HepG2 (cell line): ENCODE results near the gene RPS28. TPM values are rescaled to one million over a fixed set of nuclear protein-coding genes. Genes with fewer than 3 reads are reported as not detected.

Source experiments
- BORCS8-MEF2B ChIP-seq: sonication (generic); formaldehyde crosslinking; IDR thresholded peaks from 2 replicates; pipeline ENCODE4 v1.8.0; 2022; ENCODE audit warnings: mild to moderate bottlenecking, missing genetic modification reagents
- GPN1 ChIP-seq: sonication (generic); formaldehyde crosslinking; IDR thresholded peaks from 2 replicates; pipeline ENCODE4 v1.5.1; 2020; ENCODE audit warnings: missing genetic modification reagents, borderline replicate concordance
- IKZF4 ChIP-seq: sonication (generic); formaldehyde crosslinking; IDR thresholded peaks from 2 replicates; pipeline ENCODE4 v1.5.1; 2020; ENCODE audit warnings: borderline replicate concordance, mild to moderate bottlenecking, low read depth, missing genetic modification reagents; ENCODE audit errors: not compliant biosample characterization
- IRX3 ChIP-seq: sonication (generic); formaldehyde crosslinking; IDR thresholded peaks from 2 replicates; pipeline ENCODE4 v1.8.1; 2023; ENCODE audit warnings: mild to moderate bottlenecking, low read depth, missing genetic modification reagents, borderline replicate concordance
- NFATC3 ChIP-seq: sonication (generic); formaldehyde crosslinking; IDR thresholded peaks from 2 replicates; pipeline ENCODE4 v1.5.1; 2020; ENCODE audit warnings: mild to moderate bottlenecking, missing genetic modification reagents
- NR0B2 ChIP-seq: sonication (generic); formaldehyde crosslinking; IDR thresholded peaks from 2 replicates; pipeline ENCODE4 v1.4.0; 2020; ENCODE audit warnings: mild to moderate bottlenecking, missing genetic modification reagents
- RARA ChIP-seq: IDR thresholded peaks from 2 replicates; pipeline ENCODE4 v1.6.1; 2016; ENCODE audit warnings: missing genetic modification reagents, missing compliant biosample characterization
- RNF219 ChIP-seq: sonication (generic); formaldehyde crosslinking; IDR thresholded peaks from 2 replicates; pipeline ENCODE4 v1.5.0; 2020; ENCODE audit warnings: mild to moderate bottlenecking, missing genetic modification reagents
- SALL1 ChIP-seq: sonication (generic); formaldehyde crosslinking; IDR thresholded peaks from 2 replicates; pipeline ENCODE4 v1.8.0; 2022; ENCODE audit warnings: mild to moderate bottlenecking, missing genetic modification reagents
- SRSF1 ChIP-seq: fragments of 200-400 bp; formaldehyde crosslinking; optimal IDR thresholded peaks from 2 replicates; pipeline ENCODE3; 2017; ENCODE audit warnings: mild to moderate bottlenecking, low read depth, low read length, moderate library complexity
- TFAP4 ChIP-seq: sonication (generic); IDR thresholded peaks from 2 replicates; pipeline ENCODE4 v1.6.1; 2016; ENCODE audit warnings: low read depth, borderline replicate concordance
- TOPORS ChIP-seq: sonication (generic); formaldehyde crosslinking; IDR thresholded peaks from 2 replicates; pipeline ENCODE4 v1.8.0; 2023; ENCODE audit warnings: mild to moderate bottlenecking, missing genetic modification reagents
- ZBTB3 ChIP-seq: sonication (generic); formaldehyde crosslinking; IDR thresholded peaks from 2 replicates; pipeline ENCODE4 v1.4.0; 2020; ENCODE audit warnings: low read depth, mild to moderate bottlenecking, moderate library complexity, missing genetic modification reagents, borderline replicate concordance
- ZBTB33 ChIP-seq: sonication (generic); formaldehyde crosslinking; IDR thresholded peaks from 2 replicates; pipeline ENCODE4 v1.4.0; 2020; ENCODE audit warnings: missing genetic modification reagents
- ZBTB34 ChIP-seq: sonication (generic); formaldehyde crosslinking; IDR thresholded peaks from 2 replicates; pipeline ENCODE4 v1.8.0; 2022; ENCODE audit warnings: mild to moderate bottlenecking, missing genetic modification reagents
- ZKSCAN1 ChIP-seq: fragments of 150-350 bp; IDR thresholded peaks from 2 replicates; pipeline ENCODE4 v1.6.1; 2014; ENCODE audit warnings: low read length
- ZNF264 ChIP-seq: sonication (generic); formaldehyde crosslinking; IDR thresholded peaks from 2 replicates; pipeline ENCODE4 v1.4.0; 2020; ENCODE audit warnings: missing genetic modification reagents
- ZNF343 ChIP-seq: sonication (generic); formaldehyde crosslinking; IDR thresholded peaks from 2 replicates; pipeline ENCODE4 v1.4.0; 2020; ENCODE audit warnings: mild to moderate bottlenecking, missing genetic modification reagents
- ZNF550 ChIP-seq: sonication (generic); formaldehyde crosslinking; IDR thresholded peaks from 2 replicates; pipeline ENCODE4 v1.4.0; 2020; ENCODE audit warnings: mild to moderate bottlenecking, missing genetic modification reagents, borderline replicate concordance
- ZNF616 ChIP-seq: sonication (generic); formaldehyde crosslinking; IDR thresholded peaks from 2 replicates; pipeline ENCODE4 v1.5.0; 2020; ENCODE audit warnings: low read depth, mild to moderate bottlenecking, missing genetic modification reagents
- ZNF773 ChIP-seq: sonication (generic); formaldehyde crosslinking; IDR thresholded peaks from 2 replicates; pipeline ENCODE4 v1.4.0; 2020; ENCODE audit warnings: missing genetic modification reagents, borderline replicate concordance
- polyA plus RNA-seq, 8 experiments: library from polyadenylated mRNA; depleted of rRNA in 3 of 8; stranded (reverse) in 7 of 8; unstranded in 1 of 8; fragments of >200 nt; fragmentation: Illumina TruSeq in 4 of 8; extraction: Trizol in 4 of 8; gene quantifications; 2 replicates each; pipeline versions ENCODE4 v1.2.1 to v1.2.3, GENCODE V29; 2011 to 2016; ENCODE audit warnings: low read depth in 4 of 8, missing spikeins in 1 of 8, mixed read lengths in 1 of 8; ENCODE audit not compliant: insufficient read depth in 1 of 8
- total RNA-seq, 5 experiments: library from RNA; depleted of rRNA; stranded (reverse); fragments of >200 nt; fragmentation: Illumina TruSeq; extraction: Trizol; gene quantifications; 2 replicates each; pipeline ENCODE4 v1.2.3, GENCODE V29; 2016; ENCODE audit warnings: low read depth in 1 of 5

RPS28 gene
- total and polyA plus RNA-seq, 2 of the 13 experiments (the other 11 are each of a cell fraction or from before 2014, with no cell fraction given) = 281 to 545 TPM

GRCh38 chr19:8307965-8308866 is 13.1 kb upstream of the RPS28 start, which contains the start of gene CD320 (continued):
- peak; percentile 97 for TF ChIP-seq NR0B2
- TF ChIP-seq ZBTB33 (CRISPR knock-in tag) = peak; percentile 44; the same call in 1 of the 2 replicates
- TF ChIP-seq ZNF343 (CRISPR knock-in tag) = peak; percentile 96
- peak; percentile 63 for TF ChIP-seq RARA
- TF ChIP-seq SALL1 (CRISPR knock-in tag) = peak; percentile 94
- no peak; the same call in 1 of the 2 replicates for TF ChIP-seq TFAP4
- TF ChIP-seq ZBTB3 (CRISPR knock-in tag) = no peak
- peak; percentile 91; the same call in 1 of the 2 replicates for TF ChIP-seq IRX3 (CRISPR knock-in tag)
- TF ChIP-seq ZNF550 (CRISPR knock-in tag) = no peak
- peak; percentile 74; the same call in 1 of the 2 replicates for TF ChIP-seq ZNF264 (CRISPR knock-in tag)
- TF ChIP-seq ZBTB34 = 0 out of 2 replicates have a peak, but pooled peaks have one; percentile 31
- TF ChIP-seq NFATC3 = no peak
- TF ChIP-seq BORCS8-MEF2B = peak; percentile 96
- TF ChIP-seq ZKSCAN1 = peak; percentile 92
- peak; percentile 69; the same call in 1 of the 2 replicates for TF ChIP-seq GPN1 (CRISPR knock-in tag)
- TF ChIP-seq TOPORS (CRISPR knock-in tag) = peak; percentile 79
- peak; percentile 95; the same call in 1 of the 2 replicates for TF ChIP-seq ZNF773
- no peak for TF ChIP-seq IKZF4 (CRISPR knock-in tag)
- TF ChIP-seq ZNF616 (CRISPR knock-in tag) = 0 out of 2 replicates have a peak, but pooled peaks have one; percentile 66
- no peak for TF ChIP-seq SRSF1
- TF ChIP-seq RNF219 = no peak; the same call in 1 of the 2 replicates
